Panc1 (cell line): Measurements from ENCODE around the gene SPINK1.

Source experiments
- TF ChIP-seq, protein P1 (sequence below): fragments of 450-650 bp; IDR thresholded peaks from 2 replicates; pipeline ENCODE4 v1.5.1; 2017; ENCODE audit warnings: mild to moderate bottlenecking
- TF ChIP-seq, protein P2 (sequence below), 2 experiments: IDR thresholded peaks; 2 replicates each; pipeline ENCODE4 v1.6.1; 2011 to 2012; ENCODE audit warnings: low read depth in 2 of 2, control low read depth in 1 of 2, low read length in 1 of 2, mild to moderate bottlenecking in 1 of 2, moderate library complexity in 1 of 2; ENCODE audit not compliant: insufficient read depth in 1 of 2

DNA sequence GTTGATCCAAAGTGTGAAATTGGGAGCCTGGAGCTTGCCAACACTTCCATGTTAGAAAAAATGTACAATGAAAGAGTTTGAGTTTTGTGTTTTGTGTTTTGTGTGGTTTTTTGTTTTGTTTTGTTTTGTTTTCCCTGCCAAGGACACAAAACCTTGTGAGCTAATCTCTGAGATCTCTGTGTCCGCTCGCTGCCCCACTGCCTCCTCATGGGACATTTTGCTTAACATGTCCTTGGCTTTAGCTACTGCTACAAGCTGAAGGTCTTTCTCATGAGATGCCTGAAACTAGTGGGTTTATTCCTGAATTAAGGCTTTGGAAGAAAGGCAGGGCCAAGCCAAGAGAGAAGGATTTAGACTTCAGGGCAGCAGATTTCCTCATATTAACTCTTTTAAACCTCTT lies 41.7 kb downstream of the SPINK1 start:
- TF ChIP-seq, protein P1, sequence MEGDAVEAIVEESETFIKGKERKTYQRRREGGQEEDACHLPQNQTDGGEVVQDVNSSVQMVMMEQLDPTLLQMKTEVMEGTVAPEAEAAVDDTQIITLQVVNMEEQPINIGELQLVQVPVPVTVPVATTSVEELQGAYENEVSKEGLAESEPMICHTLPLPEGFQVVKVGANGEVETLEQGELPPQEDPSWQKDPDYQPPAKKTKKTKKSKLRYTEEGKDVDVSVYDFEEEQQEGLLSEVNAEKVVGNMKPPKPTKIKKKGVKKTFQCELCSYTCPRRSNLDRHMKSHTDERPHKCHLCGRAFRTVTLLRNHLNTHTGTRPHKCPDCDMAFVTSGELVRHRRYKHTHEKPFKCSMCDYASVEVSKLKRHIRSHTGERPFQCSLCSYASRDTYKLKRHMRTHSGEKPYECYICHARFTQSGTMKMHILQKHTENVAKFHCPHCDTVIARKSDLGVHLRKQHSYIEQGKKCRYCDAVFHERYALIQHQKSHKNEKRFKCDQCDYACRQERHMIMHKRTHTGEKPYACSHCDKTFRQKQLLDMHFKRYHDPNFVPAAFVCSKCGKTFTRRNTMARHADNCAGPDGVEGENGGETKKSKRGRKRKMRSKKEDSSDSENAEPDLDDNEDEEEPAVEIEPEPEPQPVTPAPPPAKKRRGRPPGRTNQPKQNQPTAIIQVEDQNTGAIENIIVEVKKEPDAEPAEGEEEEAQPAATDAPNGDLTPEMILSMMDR, result no peak
- TF ChIP-seq, protein P2, sequence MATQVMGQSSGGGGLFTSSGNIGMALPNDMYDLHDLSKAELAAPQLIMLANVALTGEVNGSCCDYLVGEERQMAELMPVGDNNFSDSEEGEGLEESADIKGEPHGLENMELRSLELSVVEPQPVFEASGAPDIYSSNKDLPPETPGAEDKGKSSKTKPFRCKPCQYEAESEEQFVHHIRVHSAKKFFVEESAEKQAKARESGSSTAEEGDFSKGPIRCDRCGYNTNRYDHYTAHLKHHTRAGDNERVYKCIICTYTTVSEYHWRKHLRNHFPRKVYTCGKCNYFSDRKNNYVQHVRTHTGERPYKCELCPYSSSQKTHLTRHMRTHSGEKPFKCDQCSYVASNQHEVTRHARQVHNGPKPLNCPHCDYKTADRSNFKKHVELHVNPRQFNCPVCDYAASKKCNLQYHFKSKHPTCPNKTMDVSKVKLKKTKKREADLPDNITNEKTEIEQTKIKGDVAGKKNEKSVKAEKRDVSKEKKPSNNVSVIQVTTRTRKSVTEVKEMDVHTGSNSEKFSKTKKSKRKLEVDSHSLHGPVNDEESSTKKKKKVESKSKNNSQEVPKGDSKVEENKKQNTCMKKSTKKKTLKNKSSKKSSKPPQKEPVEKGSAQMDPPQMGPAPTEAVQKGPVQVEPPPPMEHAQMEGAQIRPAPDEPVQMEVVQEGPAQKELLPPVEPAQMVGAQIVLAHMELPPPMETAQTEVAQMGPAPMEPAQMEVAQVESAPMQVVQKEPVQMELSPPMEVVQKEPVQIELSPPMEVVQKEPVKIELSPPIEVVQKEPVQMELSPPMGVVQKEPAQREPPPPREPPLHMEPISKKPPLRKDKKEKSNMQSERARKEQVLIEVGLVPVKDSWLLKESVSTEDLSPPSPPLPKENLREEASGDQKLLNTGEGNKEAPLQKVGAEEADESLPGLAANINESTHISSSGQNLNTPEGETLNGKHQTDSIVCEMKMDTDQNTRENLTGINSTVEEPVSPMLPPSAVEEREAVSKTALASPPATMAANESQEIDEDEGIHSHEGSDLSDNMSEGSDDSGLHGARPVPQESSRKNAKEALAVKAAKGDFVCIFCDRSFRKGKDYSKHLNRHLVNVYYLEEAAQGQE (IDR thresholded peaks at IDR 0.05; ENCODE audit: insufficient read depth in 1 of 2, low read depth in 2 of 2, low read length in 1 of 2), result no peak
